Measurements from ENCODE around the gene CD38. TPM values are rescaled to one million over a fixed set of nuclear protein-coding genes. Genes with fewer than 3 reads are reported as not detected.
"Not testable (repeated sequence)": the region's sequence is repeated elsewhere in the genome, so short reads cannot be mapped to it uniquely, and the experiment has no call there.

CD38 gene
- total RNA-seq: 1 to 10 TPM; 2.1 to 6.0 (median 2.7) TPM
- 10 to 100 TPM in 1 of 3 donors, 1 to 10 TPM in 2; 1.2 to 11.4 (median 1.4) TPM for polyA plus RNA-seq

DNA sequence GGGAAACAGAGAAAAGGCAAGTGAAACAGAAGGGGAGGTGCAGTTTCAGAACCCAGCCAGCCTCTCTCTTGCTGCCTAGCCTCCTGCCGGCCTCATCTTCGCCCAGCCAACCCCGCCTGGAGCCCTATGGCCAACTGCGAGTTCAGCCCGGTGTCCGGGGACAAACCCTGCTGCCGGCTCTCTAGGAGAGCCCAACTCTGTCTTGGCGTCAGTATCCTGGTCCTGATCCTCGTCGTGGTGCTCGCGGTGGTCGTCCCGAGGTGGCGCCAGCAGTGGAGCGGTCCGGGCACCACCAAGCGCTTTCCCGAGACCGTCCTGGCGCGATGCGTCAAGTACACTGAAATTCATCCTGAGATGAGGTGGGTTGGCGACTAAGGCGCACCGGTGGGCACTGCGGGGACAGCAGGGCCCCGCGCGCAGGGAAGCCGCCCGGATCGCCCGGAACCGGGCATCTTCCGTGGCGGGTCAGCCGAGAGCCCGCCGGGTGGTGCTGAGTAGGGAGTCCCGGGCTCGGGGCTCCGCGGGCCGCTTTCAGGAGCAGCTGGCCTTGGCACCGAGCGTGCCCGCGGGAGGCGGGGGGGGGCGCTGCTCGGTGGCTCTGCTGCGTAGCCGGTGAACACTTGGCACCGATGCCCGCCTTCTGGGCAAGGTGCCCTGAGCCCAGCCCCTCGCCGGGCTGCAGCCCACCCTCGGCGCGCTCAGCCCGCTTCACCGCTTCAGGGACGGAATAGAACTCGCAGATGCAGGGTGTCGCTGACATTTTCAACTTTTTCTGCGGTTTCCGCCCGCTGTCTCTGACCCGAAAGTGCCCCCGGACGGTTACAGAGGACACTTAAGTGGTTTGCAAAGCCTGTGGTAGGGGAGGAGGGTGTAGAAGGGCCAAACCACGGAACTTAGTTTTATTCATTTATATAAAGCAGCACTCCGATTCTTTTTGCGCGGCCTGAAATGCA is at the start of gene CD38:
Gene CD38 (plus strand): TSS at position 40 of the 953 bp plus-strand sequence. CDS start 87 bp downstream, at position 127.
- peak; percentile 69 for DNase-seq
- TF ChIP-seq, protein P1, sequence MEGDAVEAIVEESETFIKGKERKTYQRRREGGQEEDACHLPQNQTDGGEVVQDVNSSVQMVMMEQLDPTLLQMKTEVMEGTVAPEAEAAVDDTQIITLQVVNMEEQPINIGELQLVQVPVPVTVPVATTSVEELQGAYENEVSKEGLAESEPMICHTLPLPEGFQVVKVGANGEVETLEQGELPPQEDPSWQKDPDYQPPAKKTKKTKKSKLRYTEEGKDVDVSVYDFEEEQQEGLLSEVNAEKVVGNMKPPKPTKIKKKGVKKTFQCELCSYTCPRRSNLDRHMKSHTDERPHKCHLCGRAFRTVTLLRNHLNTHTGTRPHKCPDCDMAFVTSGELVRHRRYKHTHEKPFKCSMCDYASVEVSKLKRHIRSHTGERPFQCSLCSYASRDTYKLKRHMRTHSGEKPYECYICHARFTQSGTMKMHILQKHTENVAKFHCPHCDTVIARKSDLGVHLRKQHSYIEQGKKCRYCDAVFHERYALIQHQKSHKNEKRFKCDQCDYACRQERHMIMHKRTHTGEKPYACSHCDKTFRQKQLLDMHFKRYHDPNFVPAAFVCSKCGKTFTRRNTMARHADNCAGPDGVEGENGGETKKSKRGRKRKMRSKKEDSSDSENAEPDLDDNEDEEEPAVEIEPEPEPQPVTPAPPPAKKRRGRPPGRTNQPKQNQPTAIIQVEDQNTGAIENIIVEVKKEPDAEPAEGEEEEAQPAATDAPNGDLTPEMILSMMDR (IDR thresholded peaks at IDR 0.05): no peak
- WGBS, 2 donors: 1 to 2% methylated on average over 76 of the region's 76 CpGs
- peak within 1 kb of the TSS in 2 of 4 donors; percentile 11 to 36 for H3K27ac ChIP-seq
- intact Hi-C loops (cut with DNase I): no loop called here
- no peaks in the 10 kb centered on the region for H3K27me3 ChIP-seq
- H3K9me3 ChIP-seq: no peaks in the 10 kb centered on the region
- H3K36me3 ChIP-seq: no peaks in the 10 kb centered on the region
- H3K4me3 ChIP-seq: peak within 1 kb of the TSS; percentile 31 to 55 (median 51)
- peaks cover 0 to 17% (median 6%) of the 10 kb centered on the region in 4 donors for H3K4me1 ChIP-seq

DNA sequence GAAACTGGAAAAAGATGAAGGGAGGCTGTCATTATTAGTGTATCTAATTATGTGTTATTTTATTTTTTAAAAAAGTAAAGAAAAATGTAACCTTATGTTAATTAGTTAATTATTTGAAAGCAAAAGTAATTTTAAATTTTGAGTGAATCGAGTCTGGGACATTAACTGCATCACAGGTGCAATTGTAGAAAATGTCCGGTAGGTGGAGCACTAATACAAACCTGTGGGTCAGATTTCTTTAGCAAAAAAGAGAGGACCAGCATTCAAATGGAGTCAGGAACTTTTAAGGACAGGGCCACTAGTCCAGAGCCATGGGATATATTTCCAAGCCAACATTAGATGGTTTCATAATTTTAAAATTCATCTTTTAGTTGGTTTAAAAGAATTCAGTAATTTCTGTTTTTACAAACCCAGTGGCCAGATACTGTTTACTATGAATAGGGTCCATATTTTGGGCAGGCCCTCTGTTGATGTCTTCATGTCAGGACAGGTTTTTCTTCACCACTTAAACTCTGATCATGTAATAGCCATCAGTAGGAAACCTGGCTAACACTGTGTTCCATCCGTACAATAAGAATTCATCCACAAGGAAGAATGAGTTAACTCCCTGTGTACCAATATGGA is 48.1 kb upstream of the CD38 start:
- H3K36me3 ChIP-seq: no peaks in the 10 kb centered on the region
- H3K27ac ChIP-seq: no peak overlapping the region
- no peak overlapping the region for H3K4me3 ChIP-seq
- no peaks in the 10 kb centered on the region for H3K9me3 ChIP-seq
- 14 to 26% methylated on average over 3 of the region's 3 CpGs for WGBS, 2 donors
- H3K4me1 ChIP-seq: peaks cover 0 to 7% (median 7%) of the 10 kb centered on the region in 4 donors
- no peak for TF ChIP-seq POLR2AphosphoS5 (IDR thresholded peaks at IDR 0.05)
- no peak for TF ChIP-seq EP300 (IDR thresholded peaks at IDR 0.05)
- TF ChIP-seq, protein P1 (IDR thresholded peaks at IDR 0.05): peak; percentile 60 to 85 (median 70)
- H3K27me3 ChIP-seq: no peaks in the 10 kb centered on the region
- DNase-seq: no peak
- intact Hi-C loops (cut with DNase I): loop anchor here (5.0 to 10.0 kb wide), 2 partner anchors 155 to 272 kb away; no protein-coding TSS in a partner anchor

DNA sequence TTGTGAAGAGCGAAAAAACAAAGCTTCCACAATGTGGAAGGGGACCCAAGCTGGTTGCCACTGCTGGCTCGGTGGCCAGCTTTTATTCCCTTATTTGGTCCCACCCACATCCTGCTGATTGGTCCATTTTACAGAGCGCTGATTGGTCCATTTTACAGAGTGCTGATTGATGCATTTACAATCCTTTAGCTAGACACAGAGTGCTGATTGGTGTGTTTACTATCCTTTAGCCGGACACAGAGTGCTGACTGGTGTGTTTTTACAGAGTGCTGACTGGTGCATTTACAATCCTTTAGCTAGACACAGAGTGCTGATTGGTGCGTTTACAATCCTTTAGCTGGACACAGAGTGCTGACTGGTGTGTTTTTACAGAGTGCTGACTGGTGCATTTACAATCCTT is 45.1 kb upstream of the CD38 start:
- not testable (repeated sequence) for H3K36me3 ChIP-seq, H3K4me3 ChIP-seq, H3K27me3 ChIP-seq, H3K27ac ChIP-seq, DNase-seq, H3K9me3 ChIP-seq, H3K4me1 ChIP-seq
- intact Hi-C loops (cut with DNase I): loop anchor here (5.0 to 10.0 kb wide), 2 partner anchors 152 to 269 kb away; no protein-coding TSS in a partner anchor
- WGBS, 2 donors: 76% methylated on average over 5 of the region's 5 CpGs

DNA sequence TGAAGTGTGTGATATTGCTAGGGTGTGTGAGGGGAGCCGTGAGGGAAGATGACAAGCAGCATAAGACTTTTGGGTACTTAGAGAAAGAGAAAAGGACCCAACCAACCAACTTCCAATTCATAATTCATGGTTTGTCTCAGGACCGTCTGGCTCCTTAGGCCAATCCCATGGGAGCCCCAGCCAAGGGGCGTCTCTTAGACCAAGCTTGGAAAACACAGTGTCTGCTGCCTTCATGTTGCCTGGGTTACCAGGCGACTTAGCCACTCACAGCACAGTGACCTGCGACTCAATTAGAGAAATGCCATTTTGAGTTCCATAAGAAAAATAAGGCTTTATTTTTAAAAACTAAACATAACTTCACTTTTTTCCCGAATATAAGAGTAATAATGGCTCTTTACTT is 42.6 kb upstream of the CD38 start:
- Histone ChIP-seq H3K4me3 (no peak overlapping the region), H3K4me1 (no peaks in the 10 kb centered on the region), H3K27ac (no peak overlapping the region), H3K36me3 (no peaks in the 10 kb centered on the region), H3K9me3 (no peaks in the 10 kb centered on the region), H3K27me3 (no peaks in the 10 kb centered on the region)
- TF ChIP-seq POLR2A (IDR thresholded peaks at IDR 0.05) (no peak), EP300 (IDR thresholded peaks at IDR 0.05) (no peak), POLR2AphosphoS5 (IDR thresholded peaks at IDR 0.05) (no peak)
- TF ChIP-seq, protein P1 (IDR thresholded peaks at IDR 0.05): no peak
- intact Hi-C loops (cut with DNase I): loop anchor here (10.0 kb wide), 1 partner anchor 149 kb away; no protein-coding TSS in a partner anchor
- no peak for DNase-seq
- 85 to 88% methylated on average over 6 of the region's 6 CpGs for WGBS, 2 donors

DNA sequence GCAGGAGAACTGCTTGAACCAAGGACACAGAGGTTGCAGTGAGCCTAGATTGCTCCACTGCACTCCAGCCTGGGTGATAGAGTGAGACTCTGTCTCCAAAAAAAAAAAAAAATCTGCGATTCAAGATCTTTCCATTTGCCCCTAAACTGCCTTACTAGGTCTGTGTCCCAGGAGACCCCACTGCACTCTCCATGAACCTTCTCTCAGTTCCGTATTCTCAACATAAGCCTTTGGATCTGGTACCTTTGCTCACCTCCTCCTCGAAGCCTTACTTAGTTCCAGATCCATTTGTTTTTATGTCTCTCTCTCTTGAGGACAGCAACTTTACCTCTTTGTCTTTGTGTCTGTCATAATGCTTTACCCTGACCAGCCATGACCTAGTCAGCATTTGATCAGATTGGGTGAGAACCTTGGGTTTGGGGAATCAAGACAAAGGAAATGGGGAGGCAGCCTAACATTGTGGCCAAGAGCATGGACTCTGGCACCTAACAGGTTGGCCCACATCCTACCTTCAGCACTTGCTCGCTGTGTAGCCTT is 41.5 kb upstream of the CD38 start:
- no peaks in the 10 kb centered on the region for H3K4me1 ChIP-seq
- TF ChIP-seq, protein P1 (IDR thresholded peaks at IDR 0.05): no peak
- TF ChIP-seq POLR2AphosphoS5 (IDR thresholded peaks at IDR 0.05) (no peak), POLR2A (IDR thresholded peaks at IDR 0.05) (no peak), EP300 (IDR thresholded peaks at IDR 0.05) (no peak)
- no peak for DNase-seq
- H3K27ac ChIP-seq: no peak overlapping the region
- H3K9me3 ChIP-seq: peaks cover 0 to 2% (median 0%) of the 10 kb centered on the region in 4 donors
- intact Hi-C loops (cut with DNase I): loop anchor here (10.0 kb wide), 1 partner anchor 148 kb away; no protein-coding TSS in a partner anchor
- H3K4me3 ChIP-seq: no peak overlapping the region
- 90 to 97% methylated on average over 4 of the region's 4 CpGs for WGBS, 2 donors
- H3K36me3 ChIP-seq: no peaks in the 10 kb centered on the region
- no peaks in the 10 kb centered on the region for H3K27me3 ChIP-seq

Measured in sigmoid colon (tissue), 7 donors.